ENCODE measurements around the gene MLXIP.

GRCh38 chr12:122137681-122138080 lies 59.1 kb downstream of the MLXIP start:
- TF ChIP-seq CTCF (IDR thresholded peaks at IDR 0.05) (no peak), POLR2A (IDR thresholded peaks at IDR 0.05) (no peak)
